Liver (tissue), 9 donors: Measurements from ENCODE around the gene TMCC2. TPM values are rescaled to one million over a fixed set of nuclear protein-coding genes. Genes with fewer than 3 reads are reported as not detected.

ENCODE experiments used
- DNase-seq: peaks from one replicate; pipeline ENCODE4 v3.0.0-alpha.2; 2017; ENCODE audit warnings: low spot score
- H3K27ac ChIP-seq, 2 donors: one replicate each; pipeline ENCODE4 v1.7.0; 2013; ENCODE audit warnings: inconsistent platforms in 2 of 2, low read length in 2 of 2, control low read depth in 1 of 2, low read depth in 1 of 2, mild to moderate bottlenecking in 1 of 2
- H3K27me3 ChIP-seq, 4 donors: one replicate each; pipeline versions ENCODE4 v1.6.1 to v1.7.0; 2013; ENCODE audit warnings: low read length in 3 of 4, inconsistent platforms in 1 of 4, mild to moderate bottlenecking in 1 of 4, moderate library complexity in 1 of 4; ENCODE audit not compliant: control insufficient read depth in 4 of 4, insufficient read depth in 4 of 4
- H3K36me3 ChIP-seq, 4 donors: one replicate each; pipeline versions ENCODE4 v1.6.1 to v1.7.0; 2013; ENCODE audit warnings: low read length in 3 of 4, mild to moderate bottlenecking in 3 of 4, low read depth in 1 of 4, moderate library complexity in 1 of 4; ENCODE audit not compliant: control insufficient read depth in 4 of 4, insufficient read depth in 3 of 4
- H3K4me1 ChIP-seq, 4 donors: one replicate each; pipeline versions ENCODE4 v1.6.1 to v1.7.0; 2013; ENCODE audit warnings: low read length in 3 of 4, mild to moderate bottlenecking in 3 of 4, moderate library complexity in 1 of 4; ENCODE audit not compliant: control insufficient read depth in 4 of 4, insufficient read depth in 4 of 4
- H3K4me3 ChIP-seq, 3 donors: one replicate each; pipeline versions ENCODE4 v1.6.1 to v1.7.0; 2013; ENCODE audit warnings: low read length in 3 of 3, control low read depth in 1 of 3, low read depth in 1 of 3, mild to moderate bottlenecking in 1 of 3
- H3K9ac ChIP-seq, 2 donors: one replicate each; pipeline ENCODE4 v1.7.0; 2013; ENCODE audit warnings: low read length in 2 of 2, mild to moderate bottlenecking in 2 of 2, moderate library complexity in 2 of 2, control low read depth in 1 of 2, low read depth in 1 of 2
- H3K9me3 ChIP-seq, 4 donors: one replicate each; pipeline versions ENCODE4 v1.6.1 to v1.7.0; 2013; ENCODE audit warnings: low read length in 3 of 4; ENCODE audit not compliant: control insufficient read depth in 4 of 4
- FOXA1 ChIP-seq: IDR thresholded peaks from 2 replicates; pipeline ENCODE4 v1.6.1; 2016; ENCODE audit warnings: antibody characterized with exemption
- FOXA2 ChIP-seq: IDR thresholded peaks from 2 replicates; pipeline ENCODE4 v1.6.1; 2016; ENCODE audit warnings: antibody characterized with exemption
- GABPA ChIP-seq, 2 donors: IDR thresholded peaks in 1 of 2; conservative IDR thresholded peaks in 1 of 2; 2 replicates each; pipeline ENCODE4 v1.6.1; 2016; ENCODE audit warnings: antibody characterized with exemption in 2 of 2, mild to moderate bottlenecking in 1 of 2, moderate library complexity in 1 of 2
- HNF4A ChIP-seq, 2 donors: conservative IDR thresholded peaks; 2 replicates each; pipeline ENCODE4 v1.6.1; 2016; ENCODE audit warnings: antibody characterized with exemption in 2 of 2, mild to moderate bottlenecking in 2 of 2
- JUND ChIP-seq, 2 donors: IDR thresholded peaks; 2 replicates each; pipeline ENCODE4 v1.6.1; 2016; ENCODE audit warnings: antibody characterized with exemption in 2 of 2
- NR2F2 ChIP-seq: IDR thresholded peaks from 2 replicates; pipeline ENCODE4 v1.6.1; 2016; ENCODE audit warnings: antibody characterized with exemption
- RAD21 ChIP-seq, 2 donors: IDR thresholded peaks; 2 replicates each; pipeline ENCODE4 v1.6.1; 2016; ENCODE audit warnings: antibody characterized with exemption in 2 of 2, mild to moderate bottlenecking in 2 of 2
- RXRA ChIP-seq, 2 donors: IDR thresholded peaks; 2 replicates each; pipeline ENCODE4 v1.6.1; 2017 to 2018; ENCODE audit warnings: antibody characterized with exemption in 2 of 2, mild to moderate bottlenecking in 1 of 2
- YY1 ChIP-seq: IDR thresholded peaks from 2 replicates; pipeline ENCODE4 v1.6.1; 2016; ENCODE audit warnings: antibody characterized with exemption, mild to moderate bottlenecking
- WGBS: extraction: QIAGEN DNeasy Blood & Tissue Kit; methylation state at CpG from one replicate; pipeline ENCODE4 v1.1.7; 2013; 5-methylcytosine and 5-hydroxymethylcytosine counted together
- polyA plus RNA-seq, 2 donors: library from polyadenylated mRNA; stranded (reverse) in 1 of 2; unstranded in 1 of 2; fragments of 200-250 nt in 1 of 2; fragments of >200 nt in 1 of 2; fragmentation: Nextera tagmentation in 1 of 2; extraction: Ambion mirVana in 1 of 2; gene quantifications; one replicate each; pipeline versions ENCODE4 v1.2.1 to v1.2.3, GENCODE V29; 2013 to 2015
- total RNA-seq, 2 donors: library from RNA; depleted of rRNA; stranded (reverse); fragments of >200 nt; gene quantifications; one replicate each; pipeline ENCODE4 v1.2.3, GENCODE V29; 2014
- TF ChIP-seq, protein P1 (sequence below): IDR thresholded peaks from 2 replicates; pipeline ENCODE4 v1.6.1; 2016; ENCODE audit warnings: antibody characterized with exemption, mild to moderate bottlenecking
- TF ChIP-seq, protein P2 (sequence below): IDR thresholded peaks from 2 replicates; pipeline ENCODE4 v1.6.1; 2016; ENCODE audit warnings: antibody characterized with exemption
- TF ChIP-seq, protein P3 (sequence below): fragments of 150-350 bp; IDR thresholded peaks from 2 replicates; pipeline ENCODE4 v1.5.1; 2017; ENCODE audit warnings: improper control_type of control experiment, low read depth, low read length; ENCODE audit not compliant: missing input control
- TF ChIP-seq, protein P4 (sequence below): IDR thresholded peaks from 2 replicates; pipeline ENCODE4 v1.6.1; 2016; ENCODE audit warnings: antibody characterized with exemption
- TF ChIP-seq, protein P5 (sequence below): IDR thresholded peaks from 2 replicates; pipeline ENCODE4 v1.6.1; 2016; ENCODE audit warnings: antibody characterized with exemption
- donor health status: healthy.
- donor health status: healthy.
- donor health status: healthy.
- donor health status: healthy.
- donor health status: healthy.

Gene TMCC2
- total and polyA plus RNA-seq, 4 donors, result 0.06 to 452 (median 0.21) TPM

DNA sequence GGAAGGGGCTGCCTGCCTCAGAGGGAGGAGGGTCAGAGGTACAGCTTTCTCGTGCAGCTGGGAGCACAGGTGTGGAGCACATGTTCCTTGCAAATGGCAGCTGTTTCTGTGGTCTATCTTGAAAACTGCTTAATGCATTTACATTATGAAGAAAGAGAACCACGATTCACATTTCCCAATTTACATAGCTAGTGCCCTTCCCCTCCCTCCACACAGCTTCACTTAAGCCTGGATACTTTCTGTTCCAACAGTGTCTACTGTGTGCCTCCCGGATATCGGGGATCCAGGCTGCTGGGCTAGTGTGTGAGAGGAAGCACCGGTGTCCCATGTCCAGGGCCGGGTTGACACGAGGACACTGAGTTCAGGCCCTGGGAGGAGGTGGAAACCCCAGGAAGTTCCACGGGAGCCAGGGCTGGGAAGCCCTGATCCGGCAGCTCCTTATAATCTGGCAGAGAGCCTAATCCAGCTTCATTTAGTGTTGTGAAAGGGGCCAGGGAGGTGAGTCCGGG is 31.6 kb downstream of the TMCC2 start (continued):
- TF ChIP-seq, protein P1, sequence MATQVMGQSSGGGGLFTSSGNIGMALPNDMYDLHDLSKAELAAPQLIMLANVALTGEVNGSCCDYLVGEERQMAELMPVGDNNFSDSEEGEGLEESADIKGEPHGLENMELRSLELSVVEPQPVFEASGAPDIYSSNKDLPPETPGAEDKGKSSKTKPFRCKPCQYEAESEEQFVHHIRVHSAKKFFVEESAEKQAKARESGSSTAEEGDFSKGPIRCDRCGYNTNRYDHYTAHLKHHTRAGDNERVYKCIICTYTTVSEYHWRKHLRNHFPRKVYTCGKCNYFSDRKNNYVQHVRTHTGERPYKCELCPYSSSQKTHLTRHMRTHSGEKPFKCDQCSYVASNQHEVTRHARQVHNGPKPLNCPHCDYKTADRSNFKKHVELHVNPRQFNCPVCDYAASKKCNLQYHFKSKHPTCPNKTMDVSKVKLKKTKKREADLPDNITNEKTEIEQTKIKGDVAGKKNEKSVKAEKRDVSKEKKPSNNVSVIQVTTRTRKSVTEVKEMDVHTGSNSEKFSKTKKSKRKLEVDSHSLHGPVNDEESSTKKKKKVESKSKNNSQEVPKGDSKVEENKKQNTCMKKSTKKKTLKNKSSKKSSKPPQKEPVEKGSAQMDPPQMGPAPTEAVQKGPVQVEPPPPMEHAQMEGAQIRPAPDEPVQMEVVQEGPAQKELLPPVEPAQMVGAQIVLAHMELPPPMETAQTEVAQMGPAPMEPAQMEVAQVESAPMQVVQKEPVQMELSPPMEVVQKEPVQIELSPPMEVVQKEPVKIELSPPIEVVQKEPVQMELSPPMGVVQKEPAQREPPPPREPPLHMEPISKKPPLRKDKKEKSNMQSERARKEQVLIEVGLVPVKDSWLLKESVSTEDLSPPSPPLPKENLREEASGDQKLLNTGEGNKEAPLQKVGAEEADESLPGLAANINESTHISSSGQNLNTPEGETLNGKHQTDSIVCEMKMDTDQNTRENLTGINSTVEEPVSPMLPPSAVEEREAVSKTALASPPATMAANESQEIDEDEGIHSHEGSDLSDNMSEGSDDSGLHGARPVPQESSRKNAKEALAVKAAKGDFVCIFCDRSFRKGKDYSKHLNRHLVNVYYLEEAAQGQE, result no peak

DNA sequence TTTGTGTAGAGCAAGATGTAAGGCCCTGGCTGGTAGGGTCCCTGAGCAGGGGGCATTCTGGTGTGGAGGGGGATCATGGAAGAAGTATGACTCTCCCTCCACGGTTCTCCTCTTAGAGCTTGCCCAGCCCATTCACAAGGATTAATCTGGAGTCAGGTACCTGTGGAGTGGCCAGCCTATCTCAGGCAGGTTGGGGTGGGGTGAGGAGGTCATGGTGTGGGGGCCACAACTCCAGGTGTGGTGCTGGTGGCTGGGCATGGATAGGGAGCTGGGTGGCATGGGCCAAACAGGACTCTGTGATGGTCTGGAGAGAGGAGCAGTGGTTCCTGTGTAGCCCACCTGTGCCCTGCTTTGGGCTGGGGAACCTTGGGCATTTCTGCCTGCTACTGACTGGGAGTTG is 32.3 kb downstream of the TMCC2 start:
- no peak for TF ChIP-seq YY1
- TF ChIP-seq, protein P2, sequence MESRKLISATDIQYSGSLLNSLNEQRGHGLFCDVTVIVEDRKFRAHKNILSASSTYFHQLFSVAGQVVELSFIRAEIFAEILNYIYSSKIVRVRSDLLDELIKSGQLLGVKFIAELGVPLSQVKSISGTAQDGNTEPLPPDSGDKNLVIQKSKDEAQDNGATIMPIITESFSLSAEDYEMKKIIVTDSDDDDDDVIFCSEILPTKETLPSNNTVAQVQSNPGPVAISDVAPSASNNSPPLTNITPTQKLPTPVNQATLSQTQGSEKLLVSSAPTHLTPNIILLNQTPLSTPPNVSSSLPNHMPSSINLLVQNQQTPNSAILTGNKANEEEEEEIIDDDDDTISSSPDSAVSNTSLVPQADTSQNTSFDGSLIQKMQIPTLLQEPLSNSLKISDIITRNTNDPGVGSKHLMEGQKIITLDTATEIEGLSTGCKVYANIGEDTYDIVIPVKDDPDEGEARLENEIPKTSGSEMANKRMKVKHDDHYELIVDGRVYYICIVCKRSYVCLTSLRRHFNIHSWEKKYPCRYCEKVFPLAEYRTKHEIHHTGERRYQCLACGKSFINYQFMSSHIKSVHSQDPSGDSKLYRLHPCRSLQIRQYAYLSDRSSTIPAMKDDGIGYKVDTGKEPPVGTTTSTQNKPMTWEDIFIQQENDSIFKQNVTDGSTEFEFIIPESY, result no peak
- TF ChIP-seq, protein P3, sequence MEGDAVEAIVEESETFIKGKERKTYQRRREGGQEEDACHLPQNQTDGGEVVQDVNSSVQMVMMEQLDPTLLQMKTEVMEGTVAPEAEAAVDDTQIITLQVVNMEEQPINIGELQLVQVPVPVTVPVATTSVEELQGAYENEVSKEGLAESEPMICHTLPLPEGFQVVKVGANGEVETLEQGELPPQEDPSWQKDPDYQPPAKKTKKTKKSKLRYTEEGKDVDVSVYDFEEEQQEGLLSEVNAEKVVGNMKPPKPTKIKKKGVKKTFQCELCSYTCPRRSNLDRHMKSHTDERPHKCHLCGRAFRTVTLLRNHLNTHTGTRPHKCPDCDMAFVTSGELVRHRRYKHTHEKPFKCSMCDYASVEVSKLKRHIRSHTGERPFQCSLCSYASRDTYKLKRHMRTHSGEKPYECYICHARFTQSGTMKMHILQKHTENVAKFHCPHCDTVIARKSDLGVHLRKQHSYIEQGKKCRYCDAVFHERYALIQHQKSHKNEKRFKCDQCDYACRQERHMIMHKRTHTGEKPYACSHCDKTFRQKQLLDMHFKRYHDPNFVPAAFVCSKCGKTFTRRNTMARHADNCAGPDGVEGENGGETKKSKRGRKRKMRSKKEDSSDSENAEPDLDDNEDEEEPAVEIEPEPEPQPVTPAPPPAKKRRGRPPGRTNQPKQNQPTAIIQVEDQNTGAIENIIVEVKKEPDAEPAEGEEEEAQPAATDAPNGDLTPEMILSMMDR, result no peak
- no peak for TF ChIP-seq RXRA (IDR thresholded peaks at IDR 0.05)
- no peak for TF ChIP-seq FOXA1
- no peak for TF ChIP-seq FOXA2
- no peaks in the 10 kb centered on the region for H3K9me3 ChIP-seq
- no peak overlapping the region for H3K4me3 ChIP-seq
- no peak overlapping the region for H3K9ac ChIP-seq
- no peak for DNase-seq
- no peak overlapping the region for H3K27ac ChIP-seq
- peaks cover 0 to 2% (median 0%) of the 10 kb centered on the region in 4 donors for H3K27me3 ChIP-seq
- WGBS, result 78% methylated on average over 1 of the region's 1 CpG
- no peaks in the 10 kb centered on the region for H3K36me3 ChIP-seq
- peaks cover 0 to 2% (median 0%) of the 10 kb centered on the region in 4 donors for H3K4me1 ChIP-seq

DNA sequence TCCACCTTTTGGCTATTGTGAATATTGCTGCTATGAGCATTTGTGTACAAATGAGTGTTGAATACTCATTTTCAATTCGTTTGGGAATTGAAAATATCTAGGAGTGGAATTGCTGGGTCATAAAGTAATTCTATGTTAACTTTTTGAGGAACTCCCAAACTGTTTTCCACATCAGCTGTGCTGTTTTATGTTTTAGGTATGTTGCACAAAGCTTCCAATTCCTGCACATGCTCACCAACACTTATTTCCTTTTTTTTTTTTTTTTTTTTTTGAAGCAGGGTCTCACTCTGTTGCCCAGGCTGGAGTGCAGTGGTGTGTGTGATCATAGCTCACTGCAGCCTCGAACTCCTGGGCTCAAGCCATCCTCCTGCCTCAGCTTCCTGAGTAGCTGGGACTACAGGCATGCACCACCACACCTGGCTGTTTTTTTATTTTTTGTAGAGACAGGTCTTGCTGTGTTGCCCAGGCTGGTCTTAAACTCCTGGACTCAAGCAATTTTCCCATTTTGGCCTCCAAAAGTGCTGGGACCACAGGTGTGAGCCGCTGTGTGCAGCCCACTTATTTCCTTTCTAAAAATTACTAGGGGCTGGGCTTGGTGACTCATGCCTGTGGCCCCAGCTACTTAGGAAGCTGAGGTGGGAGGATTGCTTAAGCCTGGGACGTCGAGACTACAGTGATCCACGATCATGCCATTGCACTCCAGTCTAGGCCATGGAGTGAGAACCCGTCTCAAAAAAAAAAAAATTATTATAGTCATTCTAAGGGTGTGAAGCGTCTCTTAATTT is 33.4 kb downstream of the TMCC2 start:
- DNase-seq, result no peak
- WGBS, result 71% methylated on average over 8 of the region's 8 CpGs
- H3K4me1 ChIP-seq, result no peaks in the 10 kb centered on the region
- no peaks in the 10 kb centered on the region for H3K36me3 ChIP-seq
- H3K9me3 ChIP-seq, result no peaks in the 10 kb centered on the region
- H3K27me3 ChIP-seq, result peaks cover 0 to 2% (median 0%) of the 10 kb centered on the region in 4 donors
- H3K4me3 ChIP-seq, result no peak overlapping the region
- no peak overlapping the region for H3K9ac ChIP-seq
- H3K27ac ChIP-seq, result no peak overlapping the region
- TF ChIP-seq RAD21 (IDR thresholded peaks at IDR 0.05), result no peak
- TF ChIP-seq, protein P4, sequence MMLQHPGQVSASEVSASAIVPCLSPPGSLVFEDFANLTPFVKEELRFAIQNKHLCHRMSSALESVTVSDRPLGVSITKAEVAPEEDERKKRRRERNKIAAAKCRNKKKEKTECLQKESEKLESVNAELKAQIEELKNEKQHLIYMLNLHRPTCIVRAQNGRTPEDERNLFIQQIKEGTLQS, result no peak
- no peak for TF ChIP-seq HNF4A (conservative IDR thresholded peaks at IDR 0.05)
- TF ChIP-seq, protein P1, result no peak
- TF ChIP-seq FOXA1, result no peak
- TF ChIP-seq, protein P2, result no peak
- no peak for TF ChIP-seq NR2F2
- no peak for TF ChIP-seq JUND (IDR thresholded peaks at IDR 0.05)
- TF ChIP-seq FOXA2, result no peak
- TF ChIP-seq, protein P5, sequence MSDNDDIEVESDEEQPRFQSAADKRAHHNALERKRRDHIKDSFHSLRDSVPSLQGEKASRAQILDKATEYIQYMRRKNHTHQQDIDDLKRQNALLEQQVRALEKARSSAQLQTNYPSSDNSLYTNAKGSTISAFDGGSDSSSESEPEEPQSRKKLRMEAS, result no peak
- no peak for TF ChIP-seq GABPA (IDR thresholded peaks at IDR 0.05 in 1 of 2, conservative IDR thresholded peaks at IDR 0.05 in 1 of 2)
